Measurements from ENCODE around the gene LIMK1.

The LIMK1 gene

GRCh38 chr7:74057216-74057925, 26.2 kb upstream of the LIMK1 start:
- TF ChIP-seq CTCF (conservative IDR thresholded peaks at IDR 0.05; ENCODE audit: low read length) = no peak
- no peak for DNase-seq (ENCODE audit: low read depth)
- no peak overlapping the region for H3K4me3 ChIP-seq (ENCODE audit: low read length)

- no peak for DNase-seq (ENCODE audit: low read depth)
- no peak overlapping the region for H3K4me3 ChIP-seq (ENCODE audit: low read length)
- TF ChIP-seq CTCF (conservative IDR thresholded peaks at IDR 0.05; ENCODE audit: low read length) = no peak
Measured at GRCh38 chr7:74057987-74058386, 25.6 kb upstream of the LIMK1 start.

GRCh38 chr7:74058486-74058885, 25.1 kb upstream of the LIMK1 start:
- no peak for DNase-seq (ENCODE audit: low read depth)
- TF ChIP-seq CTCF (conservative IDR thresholded peaks at IDR 0.05; ENCODE audit: low read length) = no peak
- H3K4me3 ChIP-seq (ENCODE audit: low read length) = no peak overlapping the region

- DNase-seq (ENCODE audit: low read depth) = no peak
- no peak for TF ChIP-seq CTCF (conservative IDR thresholded peaks at IDR 0.05; ENCODE audit: low read length)
- no peak overlapping the region for H3K4me3 ChIP-seq (ENCODE audit: low read length)
Measured at GRCh38 chr7:74059037-74059436, 24.6 kb upstream of the LIMK1 start.

GRCh38 chr7:74059681-74060588, 23.7 kb upstream of the LIMK1 start:
- H3K4me3 ChIP-seq (ENCODE audit: low read length) = no peak overlapping the region
- no peak for DNase-seq (ENCODE audit: low read depth)
- TF ChIP-seq CTCF (conservative IDR thresholded peaks at IDR 0.05; ENCODE audit: low read length) = no peak

GRCh38 chr7:74061840-74062539, 21.6 kb upstream of the LIMK1 start:
- H3K4me3 ChIP-seq (ENCODE audit: low read length) = peak overlapping the region; percentile 57
- peak; percentile 96 for DNase-seq (ENCODE audit: low read depth)
- no peak for TF ChIP-seq CTCF (conservative IDR thresholded peaks at IDR 0.05; ENCODE audit: low read length)

All from AG10803 (cell line).